ENCODE data around the gene WNT3A.

DNA sequence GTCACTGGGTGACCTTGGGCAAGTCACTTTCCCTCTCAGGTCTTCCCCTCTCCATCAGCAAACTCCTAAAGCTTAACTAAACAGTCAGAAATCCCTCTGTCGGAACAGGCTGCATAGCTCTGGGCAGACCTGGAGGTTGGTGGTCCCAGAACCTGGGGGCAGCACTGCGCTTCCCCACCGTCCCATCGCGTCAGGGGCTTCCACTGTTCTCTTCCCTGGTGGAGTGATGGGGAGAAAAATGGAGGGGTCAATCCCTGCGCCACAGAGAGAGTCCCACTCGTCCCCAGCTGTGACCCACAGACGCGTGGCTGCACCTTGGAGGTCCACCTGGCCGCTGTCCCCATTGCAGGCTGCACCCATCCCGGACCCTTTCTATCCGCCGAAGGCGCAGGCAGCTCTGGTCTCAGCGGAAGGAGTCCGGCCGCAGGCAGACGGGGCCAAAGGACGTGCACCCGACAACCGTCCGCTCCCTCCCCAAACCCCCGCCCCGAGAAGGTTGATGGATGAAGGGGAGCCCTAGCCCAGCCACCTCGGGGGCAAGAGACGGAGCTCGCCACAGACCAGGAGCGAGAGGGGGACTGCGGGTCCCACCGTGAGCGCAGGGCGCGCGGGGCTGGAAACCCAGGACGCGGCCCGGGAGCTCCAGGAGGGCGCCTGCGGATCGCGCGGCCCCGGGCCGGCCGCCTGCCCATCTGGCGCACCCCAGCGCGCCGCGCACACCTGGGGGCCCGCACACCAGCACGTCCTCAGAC is 588 bp upstream of the WNT3A start:
- TF ChIP-seq POLR2A (IDR thresholded peaks at IDR 0.05; ENCODE audit: low read depth, low read length): no peak
- no peak for TF ChIP-seq POU2F2 (IDR thresholded peaks at IDR 0.05; ENCODE audit: low read depth, low read length)
- TF ChIP-seq TAF1 (IDR thresholded peaks at IDR 0.05; ENCODE audit: low read depth, low read length): no peak

Data from GM12891 (cell line).